Measurements from ENCODE around the gene ITIH5.

ITIH5 gene

GRCh38 chr10:7625836-7626235 lies 40.9 kb downstream of the ITIH5 start:
- no peak for DNase-seq

- DNase-seq = no peak
Measured at GRCh38 chr10:7625009-7625408, 41.8 kb downstream of the ITIH5 start.

- DNase-seq = peak; percentile 8
Measured at GRCh38 chr10:7622969-7623368, 43.8 kb downstream of the ITIH5 start.

GRCh38 chr10:7618461-7618860 lies 48.3 kb downstream of the ITIH5 start:
- no peak for DNase-seq

- DNase-seq = no peak
Measured at GRCh38 chr10:7611909-7612308, 54.9 kb downstream of the ITIH5 start.

- DNase-seq = no peak
Measured at GRCh38 chr10:7610651-7611389, 55.9 kb downstream of the ITIH5 start.

GRCh38 chr10:7610026-7610425 lies 56.7 kb downstream of the ITIH5 start:
- no peak for DNase-seq

- no peak for DNase-seq
Measured at GRCh38 chr10:7609556-7609955, 57.2 kb downstream of the ITIH5 start.

GRCh38 chr10:7608001-7608400 lies 58.8 kb downstream of the ITIH5 start:
- no peak for DNase-seq

- no peak for DNase-seq
Measured at GRCh38 chr10:7606951-7607404, 59.8 kb downstream of the ITIH5 start.

GRCh38 chr10:7605565-7606295 lies 61.0 kb downstream of the ITIH5 start:
- DNase-seq = no peak

- no peak for DNase-seq
Measured at GRCh38 chr10:7601023-7601656, 65.6 kb downstream of the ITIH5 start.

- DNase-seq = no peak
Measured at GRCh38 chr10:7598771-7599170, 68.0 kb downstream of the ITIH5 start.

- DNase-seq = no peak
Measured at GRCh38 chr10:7596356-7596755, 70.4 kb downstream of the ITIH5 start.

GRCh38 chr10:7593905-7594304 lies 72.9 kb downstream of the ITIH5 start:
- no peak for DNase-seq

- no peak for DNase-seq
Measured at GRCh38 chr10:7593063-7593462, 73.7 kb downstream of the ITIH5 start.

GRCh38 chr10:7592627-7593026 lies 74.1 kb downstream of the ITIH5 start:
- no peak for DNase-seq

GRCh38 chr10:7590271-7590670 lies 76.5 kb downstream of the ITIH5 start:
- no peak for DNase-seq

GRCh38 chr10:7589748-7590147 lies 77.0 kb downstream of the ITIH5 start:
- no peak for DNase-seq

GRCh38 chr10:7587865-7588188 lies 78.9 kb downstream of the ITIH5 start:
- DNase-seq = no peak

- DNase-seq = no peak
Measured at GRCh38 chr10:7587168-7587864, 79.5 kb downstream of the ITIH5 start.

- DNase-seq = no peak
Measured at GRCh38 chr10:7585228-7585627, 81.5 kb downstream of the ITIH5 start.

GRCh38 chr10:7583626-7584025 lies 83.1 kb downstream of the ITIH5 start:
- DNase-seq = no peak

- DNase-seq = no peak
Measured at GRCh38 chr10:7580520-7580919, 86.2 kb downstream of the ITIH5 start.

Data from NCI-H2081 treated with DMSO at 0.1 percent for 48 hours (cell line).